ENCODE results near the gene UTP20. TPM values are rescaled to one million over a fixed set of nuclear protein-coding genes. Genes with fewer than 3 reads are reported as not detected.

Gene UTP20
- total RNA-seq, 1 donor from 2014 or later, result 19.3 TPM

DNA sequence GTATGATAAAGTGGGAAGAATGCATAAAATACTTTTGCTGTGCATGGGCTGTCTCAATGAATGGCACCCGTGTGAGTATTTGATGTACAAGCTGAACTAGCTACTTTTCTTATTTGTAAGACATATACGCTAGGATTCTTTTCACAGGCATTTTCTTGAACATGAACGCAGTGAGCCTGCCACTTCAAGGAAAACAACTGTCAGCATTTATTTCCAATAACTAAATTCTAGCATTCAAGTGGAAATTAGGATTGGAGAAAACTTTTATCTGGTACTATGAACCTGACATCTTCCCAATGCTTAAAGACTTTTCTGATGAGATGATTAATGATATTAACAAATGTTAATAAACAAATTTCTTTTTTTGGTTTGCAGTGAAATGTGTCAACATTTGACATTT is 45.7 kb downstream of the UTP20 start:
- H3K27me3 Mint-ChIP-seq (ENCODE audit: insufficient read depth, low read depth), result no peaks in the 10 kb centered on the region
- Histone ChIP-seq H3F3A (ENCODE audit: low read depth) (peaks cover 5% of the 10 kb centered on the region), H3K9me3 (ENCODE audit: low read depth) (no peaks in the 10 kb centered on the region), H3K27me3 (no peaks in the 10 kb centered on the region), H3K79me2 (ENCODE audit: low read depth) (no peaks in the 10 kb centered on the region), H3K4me1 (no peaks in the 10 kb centered on the region), H3K27ac (no peak overlapping the region), H3K36me3 (peaks cover 12% of the 10 kb centered on the region), H3K4me2 (no peak overlapping the region), H3K9ac (no peak overlapping the region), H4K20me1 (ENCODE audit: low read depth) (no peaks in the 10 kb centered on the region), H2AFZ (replicated peaks) (no peak overlapping the region), H3K4me3 (no peak overlapping the region)
- no peak for TF ChIP-seq EZH2phosphoT487 (IDR thresholded peaks at IDR 0.05)
- no peak for TF ChIP-seq EZH2 (IDR thresholded peaks at IDR 0.05)
- TF ChIP-seq, protein P1, sequence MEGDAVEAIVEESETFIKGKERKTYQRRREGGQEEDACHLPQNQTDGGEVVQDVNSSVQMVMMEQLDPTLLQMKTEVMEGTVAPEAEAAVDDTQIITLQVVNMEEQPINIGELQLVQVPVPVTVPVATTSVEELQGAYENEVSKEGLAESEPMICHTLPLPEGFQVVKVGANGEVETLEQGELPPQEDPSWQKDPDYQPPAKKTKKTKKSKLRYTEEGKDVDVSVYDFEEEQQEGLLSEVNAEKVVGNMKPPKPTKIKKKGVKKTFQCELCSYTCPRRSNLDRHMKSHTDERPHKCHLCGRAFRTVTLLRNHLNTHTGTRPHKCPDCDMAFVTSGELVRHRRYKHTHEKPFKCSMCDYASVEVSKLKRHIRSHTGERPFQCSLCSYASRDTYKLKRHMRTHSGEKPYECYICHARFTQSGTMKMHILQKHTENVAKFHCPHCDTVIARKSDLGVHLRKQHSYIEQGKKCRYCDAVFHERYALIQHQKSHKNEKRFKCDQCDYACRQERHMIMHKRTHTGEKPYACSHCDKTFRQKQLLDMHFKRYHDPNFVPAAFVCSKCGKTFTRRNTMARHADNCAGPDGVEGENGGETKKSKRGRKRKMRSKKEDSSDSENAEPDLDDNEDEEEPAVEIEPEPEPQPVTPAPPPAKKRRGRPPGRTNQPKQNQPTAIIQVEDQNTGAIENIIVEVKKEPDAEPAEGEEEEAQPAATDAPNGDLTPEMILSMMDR (IDR thresholded peaks at IDR 0.05), result no peak
- no peak overlapping the region for H3K4me3 Mint-ChIP-seq
- H3K9me3 Mint-ChIP-seq, result no peaks in the 10 kb centered on the region
- no peaks in the 10 kb centered on the region for H3K4me1 Mint-ChIP-seq
- peaks cover 14% of the 10 kb centered on the region for H3K36me3 Mint-ChIP-seq
- no peak overlapping the region for H3K27ac Mint-ChIP-seq
- DNase-seq (ENCODE audit: low spot score), result no peak

DNA sequence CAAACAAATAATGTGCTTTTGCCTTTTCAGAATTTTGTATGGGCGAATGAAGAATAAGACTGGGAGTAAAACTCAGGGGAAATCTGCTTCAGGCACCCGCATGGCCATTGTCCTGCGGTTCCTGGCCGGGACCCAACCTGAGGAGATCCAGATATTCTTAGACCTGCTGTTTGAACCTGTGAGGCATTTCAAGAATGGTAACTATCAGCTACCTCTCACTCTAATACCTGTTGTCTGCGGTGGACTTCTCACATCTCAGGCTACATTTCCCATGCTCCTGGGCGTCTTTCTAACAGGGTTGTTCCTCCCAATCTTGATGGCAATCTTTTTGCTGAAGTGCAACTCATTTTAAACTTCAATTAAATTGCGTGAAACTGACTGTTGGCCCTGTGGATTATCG is 47.1 kb downstream of the UTP20 start:
- Histone ChIP-seq H3K4me2 (no peak overlapping the region), H3K36me3 (peaks cover 12% of the 10 kb centered on the region), H3K27ac (no peak overlapping the region), H3K4me3 (no peak overlapping the region), H3K4me1 (no peaks in the 10 kb centered on the region), H3K27me3 (no peaks in the 10 kb centered on the region), H3K9ac (no peak overlapping the region), H3F3A (ENCODE audit: low read depth) (peaks cover 5% of the 10 kb centered on the region), H3K79me2 (ENCODE audit: low read depth) (no peaks in the 10 kb centered on the region), H3K9me3 (ENCODE audit: low read depth) (no peaks in the 10 kb centered on the region), H2AFZ (replicated peaks) (no peak overlapping the region), H4K20me1 (ENCODE audit: low read depth) (no peaks in the 10 kb centered on the region)
- no peaks in the 10 kb centered on the region for H3K9me3 Mint-ChIP-seq
- no peak for DNase-seq (ENCODE audit: low spot score)
- no peak for TF ChIP-seq EZH2 (IDR thresholded peaks at IDR 0.05)
- TF ChIP-seq, protein P1 (IDR thresholded peaks at IDR 0.05), result no peak
- no peak for TF ChIP-seq EZH2phosphoT487 (IDR thresholded peaks at IDR 0.05)
- peaks cover 14% of the 10 kb centered on the region for H3K36me3 Mint-ChIP-seq
- H3K27me3 Mint-ChIP-seq (ENCODE audit: insufficient read depth, low read depth), result no peaks in the 10 kb centered on the region
- no peaks in the 10 kb centered on the region for H3K4me1 Mint-ChIP-seq
- no peak overlapping the region for H3K27ac Mint-ChIP-seq
- H3K4me3 Mint-ChIP-seq, result no peak overlapping the region

DNA sequence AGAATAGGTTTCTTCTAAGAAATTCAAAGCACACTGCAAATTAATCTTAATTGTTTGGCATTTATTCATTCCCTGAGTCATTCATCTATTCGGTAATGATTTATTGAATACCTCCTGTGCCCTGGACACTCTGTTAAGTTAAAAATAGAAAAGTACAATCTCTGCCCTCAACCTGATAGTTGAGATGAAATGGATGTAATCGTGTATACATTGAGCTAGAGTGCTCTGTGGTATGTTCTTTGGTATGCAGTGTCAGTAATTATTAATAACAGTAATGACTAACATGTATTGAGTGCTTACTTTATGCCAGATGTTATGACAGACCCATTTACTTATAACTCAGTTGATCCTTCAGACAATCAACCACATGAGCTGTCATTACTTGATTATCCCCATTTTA is 47.6 kb downstream of the UTP20 start:
- H3K36me3 Mint-ChIP-seq, result peaks cover 14% of the 10 kb centered on the region
- H3K27ac ChIP-seq, result no peak overlapping the region
- no peak overlapping the region for H3K27ac Mint-ChIP-seq

More for the DNA sequence above, 47.6 kb downstream of the UTP20 start:
- Histone ChIP-seq H4K20me1 (ENCODE audit: low read depth) (no peaks in the 10 kb centered on the region), H3K79me2 (ENCODE audit: low read depth) (no peaks in the 10 kb centered on the region), H3F3A (ENCODE audit: low read depth) (peaks cover 3% of the 10 kb centered on the region), H3K36me3 (peaks cover 15% of the 10 kb centered on the region), H3K4me1 (no peaks in the 10 kb centered on the region), H2AFZ (replicated peaks) (no peak overlapping the region), H3K4me3 (no peak overlapping the region), H3K9me3 (ENCODE audit: low read depth) (no peaks in the 10 kb centered on the region), H3K4me2 (no peak overlapping the region), H3K9ac (no peak overlapping the region), H3K27me3 (no peaks in the 10 kb centered on the region)
- no peaks in the 10 kb centered on the region for H3K4me1 Mint-ChIP-seq
- DNase-seq (ENCODE audit: low spot score), result no peak
- H3K27me3 Mint-ChIP-seq (ENCODE audit: insufficient read depth, low read depth), result no peaks in the 10 kb centered on the region
- no peak overlapping the region for H3K4me3 Mint-ChIP-seq
- H3K9me3 Mint-ChIP-seq, result no peaks in the 10 kb centered on the region
- TF ChIP-seq, protein P1 (IDR thresholded peaks at IDR 0.05), result no peak
- TF ChIP-seq EZH2phosphoT487 (IDR thresholded peaks at IDR 0.05), result no peak
- no peak for TF ChIP-seq EZH2 (IDR thresholded peaks at IDR 0.05)
